Ascending aorta (tissue), 2 donors: ENCODE measurements around the gene LDB3. TPM values are rescaled to one million over a fixed set of nuclear protein-coding genes. Genes with fewer than 3 reads are reported as not detected.
A peak's percentile ranks its signal among the peaks of the same experiment; 100 is the strongest.

ENCODE experiments used
- DNase-seq, 2 donors: peaks; one replicate each; pipeline ENCODE4 v3.0.0-alpha.2; 2019; ENCODE audit warnings: low spot score in 2 of 2
- H3K27ac ChIP-seq, 2 donors: fragments of 200-600 bp; sonication (generic); one replicate each; pipeline ENCODE4 v1.5.1; 2016 to 2017; ENCODE audit warnings: mild to moderate bottlenecking in 1 of 2
- H3K27me3 ChIP-seq: fragments of 200-600 bp; sonication (generic); one replicate; pipeline ENCODE4 v1.5.1; 2017
- H3K36me3 ChIP-seq, 2 donors: fragments of 200-600 bp; sonication (generic); one replicate each; pipeline ENCODE4 v1.5.1; 2016
- H3K4me1 ChIP-seq, 2 donors: fragments of 200-600 bp; sonication (generic); one replicate each; pipeline ENCODE4 v1.5.1; 2016 to 2017; ENCODE audit warnings: mild to moderate bottlenecking in 1 of 2
- H3K4me3 ChIP-seq, 2 donors: fragments of 200-600 bp; sonication (generic); one replicate each; pipeline ENCODE4 v1.5.1; 2016 to 2017; ENCODE audit warnings: mild to moderate bottlenecking in 1 of 2
- H3K9me3 ChIP-seq, 2 donors: fragments of 200-600 bp; sonication (generic); one replicate each; pipeline ENCODE4 v1.5.1; 2016
- intact Hi-C: fragments of 100-400 bp; cut with DNase I; formaldehyde crosslinking; loops from one replicate; pipeline ENCODE4 v1.15.1; 2023
- total RNA-seq: library from RNA; depleted of rRNA; stranded (reverse); fragments of >200 nt; gene quantifications from one replicate; pipeline ENCODE4 v1.1.0, GENCODE V29; 2016
- TF ChIP-seq, protein P1 (sequence below), 3 experiments: fragments of 200-600 bp in 2 of 3; fragments of 450-650 bp in 1 of 3; sonication (generic) in 2 of 3; IDR thresholded peaks; one replicate each; pipeline ENCODE4 v1.5.1; 2016 to 2019; ENCODE audit warnings: antibody characterized with exemption in 3 of 3, mild to moderate bottlenecking in 1 of 3, moderate library complexity in 1 of 3

LDB3 gene
- total RNA-seq, 1 donor from 2014 or later = 27.4 TPM

DNA sequence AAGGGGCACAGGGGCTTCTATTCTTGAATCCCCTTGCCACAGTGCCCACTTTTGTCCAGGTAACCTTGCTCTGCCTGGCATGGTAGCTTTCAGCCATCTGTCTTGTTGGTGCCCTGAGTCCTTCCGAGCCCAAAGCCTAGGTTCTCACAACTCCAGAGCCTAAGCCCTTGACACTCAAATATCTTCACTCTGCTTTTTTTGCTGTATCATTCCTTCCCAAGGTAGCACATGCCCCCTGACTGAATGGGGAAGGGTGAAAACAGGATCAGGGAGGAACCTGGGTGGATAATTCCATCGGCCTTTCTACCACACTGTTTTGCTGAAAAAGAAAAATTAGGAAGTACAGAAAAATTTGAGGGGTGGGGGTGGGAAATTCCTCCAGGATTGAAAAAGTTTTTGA lies 37.6 kb downstream of the LDB3 start:
- intact Hi-C loops = no loop called here
- peak overlapping the region in 1 of 2 donors; percentile 55 for H3K27ac ChIP-seq
- TF ChIP-seq, protein P1, sequence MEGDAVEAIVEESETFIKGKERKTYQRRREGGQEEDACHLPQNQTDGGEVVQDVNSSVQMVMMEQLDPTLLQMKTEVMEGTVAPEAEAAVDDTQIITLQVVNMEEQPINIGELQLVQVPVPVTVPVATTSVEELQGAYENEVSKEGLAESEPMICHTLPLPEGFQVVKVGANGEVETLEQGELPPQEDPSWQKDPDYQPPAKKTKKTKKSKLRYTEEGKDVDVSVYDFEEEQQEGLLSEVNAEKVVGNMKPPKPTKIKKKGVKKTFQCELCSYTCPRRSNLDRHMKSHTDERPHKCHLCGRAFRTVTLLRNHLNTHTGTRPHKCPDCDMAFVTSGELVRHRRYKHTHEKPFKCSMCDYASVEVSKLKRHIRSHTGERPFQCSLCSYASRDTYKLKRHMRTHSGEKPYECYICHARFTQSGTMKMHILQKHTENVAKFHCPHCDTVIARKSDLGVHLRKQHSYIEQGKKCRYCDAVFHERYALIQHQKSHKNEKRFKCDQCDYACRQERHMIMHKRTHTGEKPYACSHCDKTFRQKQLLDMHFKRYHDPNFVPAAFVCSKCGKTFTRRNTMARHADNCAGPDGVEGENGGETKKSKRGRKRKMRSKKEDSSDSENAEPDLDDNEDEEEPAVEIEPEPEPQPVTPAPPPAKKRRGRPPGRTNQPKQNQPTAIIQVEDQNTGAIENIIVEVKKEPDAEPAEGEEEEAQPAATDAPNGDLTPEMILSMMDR (IDR thresholded peaks at IDR 0.05) = no peak
- H3K9me3 ChIP-seq = no peaks in the 10 kb centered on the region
- peaks cover 50 to 61% of the 10 kb centered on the region in 2 donors for H3K36me3 ChIP-seq
- no peak overlapping the region for H3K4me3 ChIP-seq
- no peak for DNase-seq
- H3K4me1 ChIP-seq = peaks cover 2% of the 10 kb centered on the region in 2 donors
- no peaks in the 10 kb centered on the region for H3K27me3 ChIP-seq

DNA sequence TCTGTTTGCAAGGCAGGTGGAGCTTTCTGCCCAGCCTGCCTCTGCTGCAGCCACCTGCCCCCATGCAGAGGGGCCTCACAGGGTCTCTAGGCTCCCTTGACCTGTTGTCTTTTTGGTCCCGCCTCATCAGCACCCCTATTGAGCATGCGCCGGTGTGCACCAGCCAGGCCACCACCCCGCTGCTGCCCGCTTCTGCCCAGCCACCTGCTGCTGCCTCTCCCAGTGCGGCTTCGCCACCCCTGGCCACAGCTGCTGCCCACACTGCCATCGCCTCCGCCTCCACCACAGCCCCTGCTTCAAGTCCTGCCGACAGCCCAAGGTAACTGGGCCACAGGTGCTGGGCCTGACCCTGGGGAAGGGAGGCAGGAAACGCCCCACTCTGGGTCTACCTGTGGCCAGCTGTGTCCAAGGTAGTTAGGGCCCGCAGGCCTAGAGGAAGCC lies 38.1 kb downstream of the LDB3 start:
- Histone ChIP-seq H3K4me1 (peaks cover 2% of the 10 kb centered on the region in 2 donors), H3K36me3 (peaks cover 48 to 56% of the 10 kb centered on the region in 2 donors), H3K27ac (peak overlapping the region; percentile 5 to 55), H3K4me3 (no peak overlapping the region), H3K9me3 (no peaks in the 10 kb centered on the region), H3K27me3 (no peaks in the 10 kb centered on the region)
- intact Hi-C loops = no loop called here
- TF ChIP-seq, protein P1 (IDR thresholded peaks at IDR 0.05) = no peak
- no peak for DNase-seq

DNA sequence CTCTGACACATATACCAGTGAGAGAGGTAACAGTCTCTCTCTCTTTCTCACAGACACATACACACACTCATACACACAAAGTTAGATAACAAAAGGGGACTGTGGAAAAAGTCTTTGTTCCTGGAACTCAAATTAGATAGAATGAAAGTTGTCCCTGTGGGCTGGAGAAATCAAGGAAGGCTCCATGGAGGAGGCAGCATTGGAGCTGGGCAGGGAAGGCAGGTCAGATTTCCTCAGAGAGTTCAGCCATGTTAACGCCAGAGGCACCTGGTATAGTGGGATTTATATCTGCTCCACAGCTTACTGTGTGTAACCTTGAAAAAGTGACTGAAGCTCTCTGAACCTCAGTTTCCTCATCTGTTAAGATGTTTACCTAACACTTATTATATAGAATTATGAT lies 38.7 kb downstream of the LDB3 start:
- Histone ChIP-seq H3K4me3 (no peak overlapping the region), H3K4me1 (peaks cover 2% of the 10 kb centered on the region in 2 donors), H3K27me3 (no peaks in the 10 kb centered on the region), H3K36me3 (peaks cover 48 to 51% of the 10 kb centered on the region in 2 donors), H3K9me3 (no peaks in the 10 kb centered on the region), H3K27ac (peak overlapping the region; percentile 5 to 55)
- DNase-seq = no peak
- intact Hi-C loops = no loop called here
- TF ChIP-seq, protein P1 (IDR thresholded peaks at IDR 0.05) = no peak

DNA sequence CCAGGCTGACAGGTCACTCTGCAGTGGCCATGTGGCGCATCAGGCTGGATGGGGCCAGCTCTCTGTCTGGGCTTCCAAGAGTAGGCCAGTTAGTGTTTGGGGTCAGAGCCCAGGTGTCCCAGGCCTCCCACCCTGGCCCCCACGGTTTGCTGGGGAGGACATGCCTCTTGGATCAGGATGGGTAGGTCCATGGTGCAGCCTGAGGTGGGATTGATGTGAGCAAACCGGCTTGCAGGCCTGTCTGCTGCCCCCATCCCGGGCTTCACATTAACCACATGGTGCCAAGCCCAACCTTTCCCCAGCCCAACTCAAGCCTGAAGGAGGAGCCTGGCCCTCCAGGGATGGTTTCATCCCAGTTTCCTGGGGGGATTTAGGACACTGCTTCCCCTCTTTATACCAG lies 39.2 kb downstream of the LDB3 start:
- intact Hi-C loops = no loop called here
- H3K27me3 ChIP-seq = no peaks in the 10 kb centered on the region
- DNase-seq = no peak
- H3K27ac ChIP-seq = peak overlapping the region in 1 of 2 donors; percentile 28
- H3K4me1 ChIP-seq = peaks cover 2 to 8% of the 10 kb centered on the region in 2 donors
- no peak overlapping the region for H3K4me3 ChIP-seq
- TF ChIP-seq, protein P1 (IDR thresholded peaks at IDR 0.05) = no peak
- no peaks in the 10 kb centered on the region for H3K9me3 ChIP-seq
- peaks cover 45 to 48% of the 10 kb centered on the region in 2 donors for H3K36me3 ChIP-seq

DNA sequence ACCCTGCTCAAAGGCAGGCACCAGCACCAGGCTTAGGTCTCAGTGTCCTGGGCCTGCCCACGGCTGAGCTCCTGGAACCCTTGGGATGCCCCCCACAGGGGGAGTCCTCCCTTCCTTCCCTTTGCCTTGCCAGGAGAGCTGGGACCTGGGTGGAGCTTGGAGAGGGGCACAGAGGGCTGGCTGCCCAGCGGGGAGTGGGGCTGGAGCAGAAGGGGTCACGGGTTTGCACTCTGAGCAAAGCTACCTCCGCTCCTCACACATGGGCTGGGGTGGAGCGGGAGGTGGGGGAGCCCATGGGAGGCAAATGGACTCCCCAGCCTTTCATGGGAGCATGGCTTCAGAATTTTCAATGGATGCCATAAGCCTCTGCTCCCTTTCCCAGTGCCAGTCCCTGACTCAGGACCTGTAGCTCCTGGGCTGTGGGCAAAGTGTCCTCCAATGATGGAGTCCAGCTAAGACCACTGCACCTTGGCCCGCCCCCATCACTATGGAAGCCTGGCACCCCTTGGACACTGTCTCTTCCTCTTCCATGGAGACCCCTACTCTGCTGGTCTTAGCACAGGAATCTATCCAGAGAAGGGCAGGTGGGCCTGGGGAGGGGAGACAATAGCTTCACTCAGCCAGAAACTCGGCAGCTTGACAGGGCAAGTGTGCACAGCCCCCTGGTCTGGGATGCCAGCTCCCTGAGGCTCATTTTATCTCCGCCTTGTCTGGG lies 39.9 kb downstream of the LDB3 start:
- H3K27me3 ChIP-seq = no peaks in the 10 kb centered on the region
- peak overlapping the region; percentile 21 to 28 for H3K27ac ChIP-seq
- no peak for DNase-seq
- no peak overlapping the region for H3K4me3 ChIP-seq
- TF ChIP-seq, protein P1 (IDR thresholded peaks at IDR 0.05) = no peak
- peaks cover 2 to 8% of the 10 kb centered on the region in 2 donors for H3K4me1 ChIP-seq
- no peaks in the 10 kb centered on the region for H3K9me3 ChIP-seq
- intact Hi-C loops = no loop called here
- H3K36me3 ChIP-seq = peaks cover 38 to 41% of the 10 kb centered on the region in 2 donors
